Kidney (tissue), 14 donors: ENCODE measurements around the gene RANGAP1. TPM values are rescaled to one million over a fixed set of nuclear protein-coding genes. Genes with fewer than 3 reads are reported as not detected.
A peak's percentile ranks its signal among the peaks of the same experiment; 100 is the strongest.
"Not testable (repeated sequence)": the region's sequence is repeated elsewhere in the genome, so short reads cannot be mapped to it uniquely, and the experiment has no call there.

Source experiments
- DNase-seq, 5 donors: peaks; one replicate each; pipeline ENCODE4 v3.0.0-alpha.2; 2013 to 2020
- FAIRE-seq: peaks from 2 replicates; lab custom pipeline; 2012; peaks lifted over from hg19 to GRCh38; lab: Jason Lieb, UNC
- H3K27ac ChIP-seq, 2 donors: one replicate each; pipeline ENCODE4 v1.7.0; 2013; ENCODE audit warnings: low read depth in 2 of 2, low read length in 2 of 2, inconsistent platforms in 1 of 2
- H3K27me3 ChIP-seq: one replicate; pipeline ENCODE4 v1.7.1; 2013; ENCODE audit warnings: low read length, inconsistent platforms; ENCODE audit not compliant: control insufficient read depth, insufficient read depth
- H3K36me3 ChIP-seq, 3 donors: one replicate each; pipeline versions ENCODE4 v1.7.0 to v1.7.1; 2013; ENCODE audit warnings: low read length in 3 of 3, control low read depth in 1 of 3, inconsistent platforms in 1 of 3; ENCODE audit not compliant: insufficient read depth in 3 of 3, control insufficient read depth in 2 of 3
- H3K4me1 ChIP-seq, 3 donors: one replicate each; pipeline versions ENCODE4 v1.7.0 to v1.7.1; 2013; ENCODE audit warnings: low read length in 3 of 3, inconsistent platforms in 1 of 3, low read depth in 1 of 3; ENCODE audit not compliant: control insufficient read depth in 2 of 3, insufficient read depth in 2 of 3
- H3K4me3 ChIP-seq, 3 donors: one replicate each; pipeline versions ENCODE4 v1.7.0 to v1.8.1; 2013; ENCODE audit warnings: low read length in 3 of 3, control low read depth in 1 of 3, inconsistent platforms in 1 of 3
- H3K9ac ChIP-seq, 3 donors: one replicate each; pipeline versions ENCODE4 v1.7.0 to v1.7.1; 2013; ENCODE audit warnings: low read length in 3 of 3, control low read depth in 1 of 3, inconsistent platforms in 1 of 3
- H3K9me3 ChIP-seq, 3 donors: one replicate each; pipeline versions ENCODE4 v1.7.0 to v1.7.1; 2013; ENCODE audit warnings: low read length in 3 of 3, control low read depth in 1 of 3, inconsistent platforms in 1 of 3; ENCODE audit not compliant: control insufficient read depth in 2 of 3, insufficient read depth in 1 of 3
- CTCF ChIP-seq: IDR thresholded peaks from 3 replicates; pipeline ENCODE4 v1.5.1; 2012; ENCODE audit warnings: mild to moderate bottlenecking, moderate library complexity, borderline replicate concordance; ENCODE audit not compliant: insufficient read depth; ENCODE audit errors: extremely low read depth
- intact Hi-C: fragments of 100-400 bp; cut with DNase I; formaldehyde crosslinking; loops from one replicate; pipeline ENCODE4 v1.11.1; 2022
- polyA plus RNA-seq: library from polyadenylated mRNA; stranded (reverse); fragments of 350-450 nt; fragmentation: Illumina TruSeq; extraction: RNeasy Lipid Tissue Mini Kit (QIAGEN cat#74804); gene quantifications from one replicate; pipeline ENCODE4 v1.2.3, GENCODE V29; 2014; ENCODE audit warnings: low read depth, low replicate concordance; ENCODE audit not compliant: insufficient read depth
- total RNA-seq: library from RNA; stranded (reverse); fragmentation: NEBNext Ultra II Directional; extraction: Animal tissue kit (Norgen Biotek cat#: 25700); gene quantifications from one replicate; pipeline ENCODE4 v1.2.1, GENCODE V29; 2021
- donor health status: control.
- donor health status: control.
- donor health status: control.
- donor health status: control.
- donor health status: control.
- donor health status: DM: yes; HTN: yes; CAD: no.
- donor health status: Normal renal cell carcinoma (clear cell type).

RANGAP1 gene
- total and polyA plus RNA-seq, 2 donors from 2014 or later: 38.8 to 40.8 TPM

GRCh38 chr22:41260871-41261270 is 25.1 kb downstream of the RANGAP1 start:
- FAIRE-seq (no peak), DNase-seq (no peak)
- intact Hi-C loops: no loop called here
- no peaks in the 10 kb centered on the region for H3K27me3 ChIP-seq
- no peaks in the 10 kb centered on the region for H3K9me3 ChIP-seq
- H3K4me3 ChIP-seq: no peak overlapping the region
- no peak overlapping the region for H3K27ac ChIP-seq
- H3K36me3 ChIP-seq: peaks cover 0 to 33% (median 31%) of the 10 kb centered on the region in 3 donors
- H3K9ac ChIP-seq: no peak overlapping the region
- no peaks in the 10 kb centered on the region for H3K4me1 ChIP-seq
- TF ChIP-seq CTCF: no peak

GRCh38 chr22:41259756-41260155 is 26.2 kb downstream of the RANGAP1 start:
- intact Hi-C loops, DNase-seq, H3K27ac ChIP-seq, H3K9me3 ChIP-seq, H3K27me3 ChIP-seq, H3K4me3 ChIP-seq, H3K4me1 ChIP-seq, FAIRE-seq, H3K9ac ChIP-seq: not testable (repeated sequence)
- H3K36me3 ChIP-seq: peaks cover 0 to 34% (median 23%) of the 10 kb centered on the region in 3 donors

GRCh38 chr22:41257696-41258095 is 28.3 kb downstream of the RANGAP1 start:
- no peaks in the 10 kb centered on the region for H3K4me1 ChIP-seq
- FAIRE-seq (no peak), DNase-seq (no peak)
- H3K9me3 ChIP-seq: no peaks in the 10 kb centered on the region
- no peak for TF ChIP-seq CTCF
- H3K36me3 ChIP-seq: peaks cover 0 to 28% (median 22%) of the 10 kb centered on the region in 3 donors
- H3K9ac ChIP-seq: no peak overlapping the region
- H3K27ac ChIP-seq: no peak overlapping the region
- H3K4me3 ChIP-seq: no peak overlapping the region
- intact Hi-C loops: no loop called here
- H3K27me3 ChIP-seq: no peaks in the 10 kb centered on the region

- Histone ChIP-seq H3K4me3 (no peak overlapping the region), H3K36me3 (peaks cover 0 to 22% (median 18%) of the 10 kb centered on the region in 3 donors), H3K27me3 (no peaks in the 10 kb centered on the region), H3K4me1 (no peaks in the 10 kb centered on the region), H3K9me3 (no peaks in the 10 kb centered on the region), H3K27ac (no peak overlapping the region), H3K9ac (no peak overlapping the region)
- intact Hi-C loops: no loop called here
- DNase-seq (peak in 4 of 5 donors; percentile 58 to 68 (median 62)), FAIRE-seq (no peak)
- TF ChIP-seq CTCF: no peak
Measured at GRCh38 chr22:41256254-41257253, 29.4 kb downstream of the RANGAP1 start.
